NCI-H1436 (cell line): ENCODE measurements around the gene MECP2.
A peak's percentile ranks its signal among the peaks of the same experiment; 100 is the strongest.

Experiments used
- DNase-seq: peaks from one replicate; lab custom pipeline; 2025; lab: John Stamatoyannopoulos, UW

MECP2 gene

DNA sequence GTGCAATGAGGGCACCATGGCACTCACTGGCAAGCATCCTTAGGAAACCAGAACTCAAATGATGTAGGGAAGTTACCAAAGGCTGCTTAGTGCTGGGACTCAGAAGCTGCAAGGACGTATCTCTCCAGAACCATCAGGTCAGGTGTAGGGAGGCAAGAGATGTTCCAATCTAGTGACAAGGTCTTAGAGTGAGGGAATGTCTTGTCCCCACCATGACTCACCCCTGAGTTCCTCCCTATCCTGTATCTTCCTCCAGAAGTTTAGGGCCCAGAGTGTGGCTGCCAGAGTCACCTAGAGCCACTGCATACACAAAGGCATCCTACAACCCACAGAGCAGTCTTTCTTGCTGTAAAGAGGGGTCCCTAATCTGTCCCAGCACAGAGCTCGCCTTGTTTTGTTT is 63.7 kb downstream of the MECP2 start:
- DNase-seq = no peak

DNA sequence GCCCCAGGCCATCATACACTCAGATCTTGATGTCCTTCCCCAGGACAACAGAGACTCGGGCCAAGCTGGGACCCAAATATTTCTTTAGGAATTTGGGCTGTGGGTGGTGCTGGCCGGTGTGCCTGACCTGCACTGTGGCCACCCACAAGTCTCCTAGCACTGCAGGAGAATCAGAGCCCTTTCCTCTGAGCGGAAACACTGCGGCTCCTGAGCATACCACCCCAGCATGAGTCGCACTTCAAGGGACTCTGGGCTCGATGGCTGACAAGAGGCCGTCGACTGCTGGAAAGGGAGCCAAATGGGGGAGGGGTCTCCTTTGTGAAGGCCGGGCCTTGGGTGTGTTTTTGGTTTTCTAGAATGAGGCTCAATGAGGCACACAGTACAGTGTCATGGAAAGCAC is 64.9 kb downstream of the MECP2 start:
- DNase-seq = no peak

DNA sequence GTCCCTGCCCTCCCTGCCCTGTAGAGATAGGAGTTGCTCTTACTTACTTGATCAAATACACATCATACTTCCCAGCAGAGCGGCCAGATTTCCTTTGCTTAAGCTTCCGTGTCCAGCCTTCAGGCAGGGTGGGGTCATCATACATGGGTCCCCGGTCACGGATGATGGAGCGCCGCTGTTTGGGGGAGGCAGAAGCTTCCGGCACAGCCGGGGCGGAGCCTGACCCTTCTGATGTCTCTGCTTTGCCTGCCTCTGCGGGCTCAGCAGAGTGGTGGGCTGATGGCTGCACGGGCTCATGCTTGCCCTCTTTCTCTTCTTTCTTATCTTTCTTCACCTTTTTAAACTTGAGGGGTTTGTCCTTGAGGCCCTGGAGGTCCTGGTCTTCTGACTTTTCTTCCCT is 65.4 kb downstream of the MECP2 start:
- no peak for DNase-seq

DNA sequence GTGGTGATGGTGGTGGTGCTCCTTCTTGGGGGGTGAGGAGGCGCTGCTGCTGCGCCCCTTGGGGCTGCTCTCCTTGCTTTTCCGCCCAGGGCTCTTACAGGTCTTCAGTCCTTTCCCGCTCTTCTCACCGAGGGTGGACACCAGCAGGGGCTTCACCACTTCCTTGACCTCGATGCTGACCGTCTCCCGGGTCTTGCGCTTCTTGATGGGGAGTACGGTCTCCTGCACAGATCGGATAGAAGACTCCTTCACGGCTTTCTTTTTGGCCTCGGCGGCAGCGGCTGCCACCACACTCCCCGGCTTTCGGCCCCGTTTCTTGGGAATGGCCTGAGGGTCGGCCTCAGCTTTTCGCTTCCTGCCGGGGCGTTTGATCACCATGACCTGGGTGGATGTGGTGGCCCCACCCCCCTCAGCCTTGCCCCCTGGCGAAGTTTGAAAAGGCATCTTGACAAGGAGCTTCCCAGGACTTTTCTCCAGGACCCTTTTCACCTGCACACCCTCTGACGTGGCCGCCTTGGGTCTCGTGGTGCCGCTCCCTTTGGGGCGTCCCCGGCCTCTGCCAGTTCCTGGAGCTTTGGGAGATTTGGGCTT is 66.7 kb downstream of the MECP2 start:
- no peak for DNase-seq

DNA sequence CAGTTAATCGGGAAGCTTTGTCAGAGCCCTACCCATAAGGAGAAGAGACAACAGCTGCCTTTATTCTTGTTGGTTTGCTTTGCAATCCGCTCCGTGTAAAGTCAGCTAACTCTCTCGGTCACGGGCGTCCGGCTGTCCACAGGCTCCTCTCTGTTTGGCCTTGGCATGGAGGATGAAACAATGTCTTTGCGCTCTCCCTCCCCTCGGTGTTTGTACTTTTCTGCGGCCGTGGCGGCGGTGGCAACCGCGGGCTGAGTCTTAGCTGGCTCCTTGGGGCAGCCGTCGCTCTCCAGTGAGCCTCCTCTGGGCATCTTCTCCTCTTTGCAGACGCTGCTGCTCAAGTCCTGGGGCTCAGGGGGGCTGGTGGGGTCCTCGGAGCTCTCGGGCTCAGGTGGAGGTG is 67.3 kb downstream of the MECP2 start:
- no peak for DNase-seq

DNA sequence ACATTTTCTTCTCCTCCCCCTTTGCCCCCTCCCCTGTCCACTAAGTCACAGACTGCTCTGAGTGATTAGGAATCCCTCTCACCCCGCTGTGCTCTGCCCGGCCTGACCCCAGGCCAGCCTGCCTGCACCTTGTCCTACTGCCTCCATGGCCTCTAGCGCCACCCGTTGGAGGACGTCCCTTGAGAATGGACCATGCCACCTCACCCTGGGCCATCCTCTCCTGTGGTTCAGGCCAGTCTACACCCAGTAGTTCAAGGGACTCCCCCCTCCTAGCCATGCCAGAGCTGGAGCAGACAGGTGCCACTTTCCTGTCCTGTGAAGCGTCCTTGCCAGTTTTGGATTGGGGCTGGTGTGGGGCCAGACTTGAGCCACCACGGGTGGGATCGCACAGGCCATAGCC is 68.1 kb downstream of the MECP2 start:
- DNase-seq = no peak

DNA sequence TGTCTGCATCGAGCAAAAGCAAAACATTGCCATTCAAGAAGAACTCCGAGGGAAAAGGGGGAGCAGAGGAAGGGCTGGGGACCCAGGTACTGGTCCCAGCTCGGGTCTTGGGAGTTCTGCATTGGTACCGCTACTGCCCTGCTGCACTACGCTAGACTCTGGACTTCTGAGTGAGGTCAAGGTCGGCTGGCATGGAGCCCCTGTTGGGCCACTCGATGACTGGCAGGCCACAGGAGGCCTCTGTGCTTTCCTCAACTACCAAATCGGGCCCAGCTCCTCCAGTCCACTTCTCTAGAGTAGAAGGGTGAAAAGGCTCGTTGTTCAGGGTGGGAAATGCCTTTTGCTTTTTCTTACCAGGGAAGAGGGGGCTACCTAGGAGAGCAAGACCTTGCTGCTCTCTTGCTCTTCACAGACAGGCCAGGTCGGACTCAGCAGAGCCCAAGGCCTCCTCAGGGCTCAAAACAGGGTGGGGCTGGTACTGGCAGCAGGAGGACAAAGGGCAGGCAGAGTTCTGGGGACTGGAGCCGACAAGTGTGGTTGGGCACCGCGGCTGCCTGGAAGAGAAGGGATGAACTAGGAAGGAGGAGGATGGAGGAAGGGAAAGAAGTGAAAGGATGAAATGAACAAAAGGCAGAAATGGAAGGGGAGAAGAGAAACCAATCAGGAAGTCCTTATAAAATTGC is 68.9 kb downstream of the MECP2 start:
- no peak for DNase-seq

DNA sequence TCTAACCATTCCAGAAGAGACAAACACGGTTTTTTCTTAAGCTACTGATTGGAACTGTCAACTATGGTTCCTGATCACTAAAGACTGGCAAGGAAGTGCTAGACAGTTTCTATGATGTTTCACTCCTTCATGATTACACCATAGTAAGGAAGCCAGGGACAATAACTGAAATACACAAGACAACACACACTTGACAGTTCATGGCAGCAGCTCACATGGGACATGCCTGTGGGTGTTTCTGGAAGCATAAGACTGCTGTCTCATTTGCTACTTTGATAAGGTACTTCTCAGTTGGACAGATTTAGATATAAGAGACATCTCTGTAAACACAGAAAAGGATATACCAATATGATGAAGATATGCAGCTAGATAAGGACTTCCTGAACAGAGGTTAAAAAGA is 69.5 kb downstream of the MECP2 start:
- DNase-seq = no peak

DNA sequence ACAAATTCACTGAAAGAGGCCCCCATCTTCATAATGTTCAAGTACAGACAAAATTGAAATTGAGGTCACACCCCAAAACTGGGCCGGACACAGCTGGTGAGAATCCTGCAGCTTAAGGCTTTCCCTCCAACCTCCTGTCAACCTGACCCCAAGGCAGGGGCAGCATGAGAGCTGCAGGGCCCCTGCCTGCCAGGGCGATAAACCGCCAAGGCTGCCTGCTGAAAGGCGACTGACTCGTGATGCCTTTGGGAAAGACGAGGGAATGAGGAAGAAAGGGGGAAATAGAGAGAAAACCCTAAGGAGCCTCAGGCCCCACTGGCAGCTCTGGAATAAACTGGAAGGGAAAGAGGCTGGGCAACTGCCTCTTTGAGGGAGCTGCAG is 70.5 kb downstream of the MECP2 start:
- DNase-seq = no peak

DNA sequence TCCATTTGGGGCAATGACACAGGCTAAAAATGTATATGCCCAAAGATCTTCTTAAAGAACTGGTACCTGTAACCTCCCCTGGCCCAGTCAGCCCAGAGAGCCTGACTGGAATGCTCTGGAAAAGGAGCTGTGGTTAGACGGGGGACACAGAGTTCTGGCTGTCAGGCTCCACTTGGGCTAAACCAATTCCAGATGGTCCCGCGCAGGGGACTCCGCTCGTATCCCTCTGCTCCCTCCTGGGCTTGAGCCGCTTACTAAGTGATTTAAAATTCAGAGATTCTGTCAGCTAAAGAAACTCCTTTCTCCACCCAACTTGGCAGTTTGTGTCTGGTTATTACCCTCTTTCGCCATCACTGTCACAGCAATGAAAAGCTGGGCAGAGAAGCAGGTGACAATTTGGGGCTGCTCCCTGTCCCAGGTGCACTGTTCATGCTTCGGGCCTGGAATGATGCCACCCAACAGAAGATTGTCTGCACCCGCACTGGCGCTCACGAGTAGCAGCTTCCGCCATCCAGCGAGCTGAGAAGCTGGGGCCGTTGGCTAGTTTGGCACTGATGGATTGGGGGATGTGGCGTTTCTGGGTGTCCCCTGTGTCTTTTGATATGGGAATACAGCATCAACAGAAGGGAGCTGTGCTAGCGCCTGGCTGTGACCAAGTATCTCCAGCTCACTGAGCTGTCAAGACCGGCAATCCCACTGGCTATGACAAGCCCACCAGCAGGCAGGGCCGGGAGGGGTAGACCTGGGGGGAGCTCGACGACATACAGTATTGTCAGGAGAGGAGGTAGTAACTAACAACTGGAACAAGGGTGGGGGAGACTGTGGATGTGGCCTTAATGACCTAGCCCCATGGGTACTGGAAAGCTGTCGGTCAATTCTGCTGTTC is 71.1 kb downstream of the MECP2 start:
- no peak for DNase-seq

DNA sequence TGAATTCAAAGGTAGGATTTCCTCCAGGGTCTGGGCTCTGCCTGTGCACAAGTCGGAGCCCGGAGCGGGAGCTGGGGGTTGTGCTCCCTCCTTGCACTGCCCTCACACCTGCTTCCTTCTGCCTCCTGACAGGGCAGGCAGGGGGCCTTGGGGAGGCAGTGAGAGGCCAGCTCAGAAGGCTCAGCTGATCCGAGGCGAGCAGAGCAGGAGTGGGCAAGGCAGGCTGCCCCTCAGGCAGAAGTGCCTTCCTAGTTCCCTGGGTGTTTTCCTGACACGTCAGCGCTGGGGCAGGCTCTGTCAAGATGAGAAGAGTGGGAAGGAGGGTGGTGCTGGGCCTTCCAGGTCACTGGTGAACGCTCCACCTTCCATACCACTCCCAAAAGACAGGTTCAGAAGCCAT is 72.3 kb downstream of the MECP2 start:
- DNase-seq = no peak

DNA sequence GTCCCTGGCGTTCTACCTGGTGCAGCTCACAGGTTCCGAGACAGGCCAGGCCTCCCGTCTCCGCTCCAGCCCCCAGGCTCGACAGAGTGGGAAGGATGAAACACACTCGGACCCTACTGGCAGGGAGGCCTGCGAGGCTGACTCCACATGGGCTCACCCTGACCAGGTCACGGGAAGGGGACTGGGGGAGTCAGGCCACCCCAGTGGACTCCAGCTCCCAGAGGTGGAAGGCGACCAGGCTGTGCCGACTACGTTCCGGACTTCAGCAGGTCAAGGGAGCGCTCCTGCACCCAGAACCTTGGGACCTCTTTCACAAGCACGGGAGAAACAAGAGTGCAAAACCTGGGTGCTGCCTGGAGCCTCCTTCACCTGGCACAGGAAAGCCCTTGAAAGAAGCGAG is 73.2 kb downstream of the MECP2 start:
- no peak for DNase-seq

DNA sequence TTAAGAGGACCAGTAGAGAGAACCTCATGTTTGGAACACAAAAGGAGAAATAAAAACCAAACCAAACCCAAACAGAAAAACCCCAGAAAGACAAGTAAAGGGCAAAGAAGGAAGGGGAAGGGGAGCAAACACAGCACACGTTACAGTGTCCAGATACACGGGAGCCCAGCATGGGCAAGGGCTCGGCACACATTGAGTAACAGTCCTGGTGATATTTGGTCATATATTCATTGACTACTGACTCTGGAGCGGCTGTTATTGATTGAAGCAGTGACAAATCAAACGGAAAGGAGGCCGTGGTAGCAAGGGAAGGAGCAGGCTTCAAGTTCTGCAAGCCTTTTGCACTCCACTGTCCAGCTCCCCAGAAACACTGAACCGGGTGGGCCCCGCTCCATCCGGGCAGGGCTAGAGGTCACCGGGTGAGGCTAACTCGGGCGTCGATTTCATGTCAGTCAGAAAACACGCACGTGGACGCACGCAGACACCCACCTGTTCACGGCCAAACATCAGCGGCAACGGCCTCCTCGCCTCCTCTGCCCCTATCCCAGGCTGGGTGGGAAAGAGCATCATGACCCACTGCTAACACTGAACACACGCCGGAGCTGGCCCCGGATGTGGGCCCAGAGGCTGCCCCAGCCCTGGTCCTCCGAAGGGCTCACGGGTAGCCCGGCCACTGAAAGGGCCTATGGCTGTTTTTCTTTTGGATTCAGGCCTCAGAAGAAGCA is 74.1 kb downstream of the MECP2 start:
- no peak for DNase-seq

DNA sequence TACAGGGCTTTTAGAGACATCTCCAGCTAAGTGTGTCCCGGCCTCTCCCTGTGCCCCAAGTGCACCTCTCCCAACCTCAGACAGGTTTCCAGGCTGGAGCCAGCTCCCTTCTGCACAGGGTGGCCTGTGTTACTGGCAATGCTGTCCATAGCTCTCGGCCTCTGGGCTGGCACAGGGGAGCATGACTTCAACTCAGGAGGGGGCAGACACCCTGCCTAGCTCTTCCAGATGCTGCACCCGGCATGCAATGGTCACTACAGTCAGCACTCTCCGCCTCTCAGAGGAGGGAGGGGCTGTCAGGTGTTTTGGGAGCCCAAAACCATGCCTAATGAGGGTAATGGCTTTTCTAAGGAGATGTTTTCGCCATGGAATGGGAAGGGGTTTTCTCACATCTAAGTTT is 75.4 kb downstream of the MECP2 start:
- DNase-seq = no peak

DNA sequence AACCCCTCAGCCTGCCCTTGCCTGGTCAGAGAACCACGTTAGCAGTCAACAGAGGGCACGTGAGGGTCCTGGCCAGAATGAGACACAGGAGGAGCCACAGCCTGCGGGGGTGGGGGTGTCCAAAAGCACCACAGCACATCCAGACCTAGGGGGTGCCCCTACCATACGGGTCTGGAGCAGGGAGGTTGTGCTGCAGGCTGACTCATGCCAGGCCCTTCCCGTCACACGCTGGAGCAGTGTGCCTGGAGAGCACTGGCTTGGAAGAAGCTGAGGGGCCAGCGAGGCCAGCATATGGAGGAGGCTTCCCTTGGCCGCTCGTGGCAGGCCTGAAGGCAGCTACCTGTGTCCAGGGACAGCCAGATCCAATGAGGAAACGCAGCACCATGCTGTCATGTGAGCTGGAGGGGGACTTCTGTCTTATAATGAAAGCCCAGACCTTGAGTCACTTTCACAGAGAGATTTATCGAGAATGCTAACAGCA is 76.3 kb downstream of the MECP2 start:
- DNase-seq = no peak

DNA sequence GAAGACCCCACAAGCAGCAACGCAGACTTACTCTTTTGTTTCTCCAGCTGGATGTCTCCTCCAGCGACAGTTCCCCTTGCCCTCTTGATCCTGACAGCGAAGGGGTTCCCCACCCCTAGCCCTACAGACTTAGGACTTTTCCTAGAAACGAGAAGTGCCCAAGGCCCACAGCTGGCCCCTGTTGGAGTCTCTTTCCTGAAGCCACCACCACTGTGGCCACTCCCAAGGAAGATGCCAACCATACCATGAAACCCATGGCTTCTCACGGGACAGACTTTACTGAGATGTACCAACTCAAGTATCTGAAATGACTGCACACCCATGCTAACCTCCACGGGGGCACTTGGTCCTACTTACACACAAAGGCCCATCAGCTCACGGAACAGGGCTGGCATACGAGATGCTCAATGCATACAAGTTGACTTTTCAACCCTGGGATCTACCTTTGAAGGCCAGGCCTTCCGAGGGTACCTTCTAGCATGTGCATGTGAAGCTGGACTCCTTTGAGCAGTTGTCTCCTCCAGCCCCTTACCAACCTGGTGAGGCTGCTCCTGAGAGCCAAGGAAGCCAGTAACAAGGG is 76.9 kb downstream of the MECP2 start:
- no peak for DNase-seq

DNA sequence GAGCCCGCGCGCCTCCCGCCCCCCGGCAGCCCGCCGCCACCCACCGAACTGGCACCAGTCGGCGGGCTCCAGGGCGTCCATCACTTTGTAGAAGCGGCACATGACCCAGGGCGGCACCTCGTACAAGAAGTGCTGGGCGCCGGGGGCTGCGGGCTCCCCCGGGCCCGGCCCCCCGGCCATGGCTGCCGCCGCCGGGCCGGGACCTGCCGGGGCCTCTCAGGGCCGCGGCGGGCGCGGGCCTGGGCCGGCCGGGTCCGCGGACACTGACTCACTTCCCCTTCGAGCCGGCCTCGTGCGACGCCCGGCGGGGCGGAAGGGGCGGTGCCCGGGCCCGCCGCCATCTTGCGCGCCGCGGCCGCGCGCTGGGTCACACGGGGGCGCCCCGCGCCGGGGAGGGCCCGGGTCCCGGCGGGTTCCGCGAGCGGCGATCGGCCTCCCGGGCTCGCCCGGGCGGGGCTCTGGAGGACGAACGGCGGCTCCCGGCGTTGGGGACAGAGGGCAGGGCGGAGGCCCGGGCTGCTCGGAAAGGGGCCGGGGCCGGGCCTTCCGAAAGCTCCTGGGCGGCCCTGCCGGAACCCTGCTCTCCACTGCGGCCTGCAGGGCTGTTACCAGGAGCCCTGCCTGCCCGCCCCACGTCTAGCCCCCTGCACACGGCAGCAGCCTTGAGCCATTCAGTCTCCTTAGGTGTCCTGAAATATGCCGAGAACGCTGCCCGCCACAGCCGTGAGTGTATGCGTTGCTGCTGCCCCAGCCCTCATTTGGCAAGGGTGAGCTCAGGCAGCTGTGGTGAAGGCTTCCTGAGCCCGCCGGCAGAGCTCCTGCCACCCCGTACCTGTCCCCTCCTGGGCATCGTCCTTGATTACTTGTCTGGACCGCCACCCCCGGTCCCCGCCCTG is 77.6 kb downstream of the MECP2 start, which contains the start of gene IRAK1:
IRAK1 (minus strand) TSS at position 270 of the 896 bp plus-strand sequence; CDS start at position 180, 90 bp downstream.
- DNase-seq = peak; percentile 54

DNA sequence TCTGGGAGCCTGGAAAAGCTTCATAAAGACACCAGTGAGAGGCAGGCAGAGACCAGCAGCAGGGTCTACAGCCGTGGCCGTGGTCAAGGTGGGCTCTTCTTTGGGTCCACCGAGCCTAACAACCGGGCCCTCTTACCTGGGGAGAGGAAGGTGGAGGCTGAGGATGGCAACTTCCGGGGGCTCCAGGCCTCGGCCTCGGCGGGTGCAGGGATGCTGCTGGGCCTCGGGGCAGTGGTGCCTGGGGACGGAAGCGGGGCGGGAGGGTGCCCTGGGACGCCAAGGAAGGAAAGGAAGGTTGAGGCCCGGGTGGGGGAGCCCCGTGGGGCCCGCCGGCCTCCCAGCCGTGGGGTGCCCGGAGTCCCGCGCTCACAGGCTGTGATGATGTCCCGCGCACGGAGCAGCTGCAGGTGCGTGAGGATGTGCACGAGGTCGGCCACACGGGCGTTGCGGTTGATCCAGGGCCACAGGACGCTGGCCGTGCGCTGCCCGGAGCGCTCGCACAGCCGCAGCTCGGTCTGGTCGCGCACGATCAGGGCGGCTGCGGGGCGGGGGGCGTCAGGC is 78.4 kb downstream of the MECP2 start:
- no peak for DNase-seq

DNA sequence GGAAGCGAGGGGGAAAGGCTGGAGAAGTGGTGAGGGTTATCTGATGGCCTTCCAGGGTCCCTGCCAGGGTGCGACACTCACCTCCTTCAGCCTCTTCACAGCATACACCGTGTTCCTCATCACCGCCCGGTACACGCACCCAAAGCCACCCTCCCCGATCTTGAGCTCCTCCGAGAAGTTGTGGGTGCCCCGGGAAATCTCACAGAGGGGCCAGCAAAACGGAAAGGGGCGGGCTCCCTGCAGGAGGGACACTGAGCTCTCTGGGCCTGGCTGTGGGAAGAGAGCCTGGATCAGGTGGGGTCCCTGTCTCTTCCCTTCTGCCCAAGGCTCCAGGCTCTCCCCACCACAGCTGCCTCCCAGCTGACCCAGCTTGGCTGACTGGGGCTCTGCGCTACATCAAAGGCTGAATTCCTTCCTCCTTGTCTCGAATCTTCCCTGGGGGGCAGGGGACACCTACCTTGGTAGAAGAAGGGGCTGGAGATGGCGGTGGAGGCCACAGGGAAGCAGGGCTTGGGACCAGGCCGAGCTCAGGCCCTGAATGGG is 78.9 kb downstream of the MECP2 start:
- DNase-seq = no peak
